Stimulated activated CD4-positive, alpha-beta T cell treated with anti-CD3 and anti-CD28 coated beads, Interleukin-1b, Interleukin-23, amount 100 ng/mL, for 1 hour (primary cell): ENCODE measurements around the gene STAC3.

Experiments used
- DNase-seq, 2 donors: peaks; one replicate each; pipeline ENCODE4 v3.0.0-alpha.2; 2020; ENCODE audit warnings: low read depth in 2 of 2

The STAC3 gene

DNA sequence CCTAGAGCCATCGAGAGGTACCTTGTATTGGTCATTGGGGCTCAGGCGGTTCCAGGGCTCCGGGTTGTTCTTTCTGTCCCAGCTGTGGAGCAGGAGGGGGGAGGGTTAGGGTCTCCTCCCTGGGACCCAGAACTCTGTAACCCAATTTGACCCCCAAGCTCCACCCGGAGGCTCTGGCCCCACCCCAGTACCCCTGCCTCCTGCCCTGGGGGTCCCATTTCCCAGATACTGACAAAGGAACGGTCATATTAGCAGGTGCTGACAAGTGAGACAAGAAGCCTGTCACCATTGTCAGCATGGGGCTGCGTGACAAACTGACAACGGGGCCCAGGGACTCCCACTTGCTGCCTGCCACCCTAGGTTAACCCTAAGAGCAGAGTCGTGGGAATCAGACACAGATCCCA, 15.3 kb downstream of the STAC3 start:
- no peak for DNase-seq

DNA sequence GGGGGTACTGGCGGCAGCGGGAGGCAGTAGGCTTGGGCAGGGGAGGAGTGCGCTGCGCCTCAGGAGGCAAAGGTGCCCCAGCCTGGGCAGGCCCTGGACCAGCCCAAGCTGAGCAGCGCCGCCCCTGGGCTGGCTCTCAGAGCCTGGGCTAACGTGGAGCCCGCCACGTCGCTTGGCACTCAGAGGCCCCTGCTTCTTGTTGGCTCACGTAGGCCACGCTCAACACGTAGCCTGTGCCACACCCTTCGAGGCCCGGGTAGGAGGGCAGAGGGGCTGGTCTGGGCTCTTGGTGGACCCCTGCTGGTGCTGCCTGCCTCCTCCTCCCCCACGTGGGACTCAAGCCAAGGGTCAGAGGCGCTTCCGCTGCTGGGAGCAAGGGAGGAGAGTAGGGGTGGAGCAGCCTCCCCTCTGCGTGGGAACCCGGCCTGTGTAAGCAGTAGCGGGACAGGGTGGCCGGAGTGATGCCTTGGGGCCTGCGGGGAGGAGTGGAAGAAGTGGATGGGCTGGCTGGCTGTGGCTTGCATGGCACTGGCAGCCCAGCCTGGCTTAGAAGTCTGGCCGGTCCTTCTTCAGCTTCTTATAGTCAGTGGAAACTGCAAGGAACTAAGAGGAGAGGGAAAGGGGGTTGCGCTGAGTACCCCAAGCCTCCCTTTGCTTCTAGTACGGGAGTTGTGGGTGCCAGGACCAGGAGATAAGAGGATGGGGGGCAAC, 15.8 kb downstream of the STAC3 start:
- no peak for DNase-seq

DNA sequence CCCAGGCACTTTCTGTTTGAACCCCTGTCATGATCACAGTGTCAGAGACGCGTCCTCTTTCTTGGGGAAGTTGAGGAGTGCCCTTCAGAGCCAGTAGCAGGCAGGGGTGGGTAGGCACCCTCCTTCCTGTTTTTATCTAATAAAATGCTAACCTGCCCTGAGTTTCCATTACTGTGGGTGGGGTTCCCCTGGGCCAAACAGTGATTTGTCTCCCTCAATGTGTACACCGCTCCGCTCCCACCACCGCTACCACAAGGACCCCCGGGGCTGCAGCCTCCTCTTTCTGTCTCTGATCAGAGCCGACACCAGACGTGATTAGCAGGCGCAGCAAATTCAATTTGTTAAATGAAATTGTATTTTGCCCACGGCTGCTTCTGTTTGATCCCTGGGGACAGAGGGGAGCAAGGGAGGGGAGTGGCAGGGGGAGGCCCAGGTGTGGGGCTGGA, 16.4 kb downstream of the STAC3 start:
- no peak for DNase-seq

- DNase-seq: no peak
Measured at GRCh38 chr12:57234233-57234570, 16.8 kb downstream of the STAC3 start.

- no peak for DNase-seq
Measured at GRCh38 chr12:57233357-57234232, 17.4 kb downstream of the STAC3 start.

GRCh38 chr12:57232156-57232756, 18.7 kb downstream of the STAC3 start:
- DNase-seq: no peak

DNA sequence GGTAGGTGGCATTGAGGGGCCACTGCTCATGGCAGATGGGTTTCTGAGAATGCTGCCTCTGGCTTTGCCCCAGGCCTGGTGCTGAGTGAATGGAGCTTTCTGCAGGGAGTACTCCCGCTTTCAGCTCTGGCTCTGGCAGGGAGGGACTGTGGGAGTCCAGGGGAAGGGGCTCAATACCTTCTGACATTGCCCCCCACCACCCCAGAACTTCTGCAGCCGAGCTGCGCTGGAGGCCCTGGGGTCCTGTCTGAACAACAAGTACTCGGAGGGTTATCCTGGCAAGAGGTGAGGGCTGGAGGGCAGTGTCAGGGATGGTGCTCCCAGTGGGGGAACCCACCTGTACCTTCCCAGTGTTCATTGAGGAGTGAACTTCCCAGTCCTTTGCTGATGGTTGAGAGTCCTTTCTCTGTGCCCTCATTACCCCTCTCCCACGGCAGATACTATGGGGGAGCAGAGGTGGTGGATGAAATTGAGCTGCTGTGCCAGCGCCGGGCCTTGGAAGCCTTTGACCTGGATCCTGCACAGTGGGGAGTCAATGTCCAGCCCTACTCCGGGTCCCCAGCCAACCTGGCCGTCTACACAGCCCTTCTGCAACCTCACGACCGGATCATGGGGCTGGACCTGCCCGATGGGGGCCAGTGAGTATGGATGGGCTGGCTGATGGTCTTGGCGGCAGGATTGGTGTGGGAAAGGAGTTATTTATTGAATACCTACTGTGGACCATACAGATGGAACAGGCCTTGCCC, 19.5 kb downstream of the STAC3 start:
- no peak for DNase-seq

DNA sequence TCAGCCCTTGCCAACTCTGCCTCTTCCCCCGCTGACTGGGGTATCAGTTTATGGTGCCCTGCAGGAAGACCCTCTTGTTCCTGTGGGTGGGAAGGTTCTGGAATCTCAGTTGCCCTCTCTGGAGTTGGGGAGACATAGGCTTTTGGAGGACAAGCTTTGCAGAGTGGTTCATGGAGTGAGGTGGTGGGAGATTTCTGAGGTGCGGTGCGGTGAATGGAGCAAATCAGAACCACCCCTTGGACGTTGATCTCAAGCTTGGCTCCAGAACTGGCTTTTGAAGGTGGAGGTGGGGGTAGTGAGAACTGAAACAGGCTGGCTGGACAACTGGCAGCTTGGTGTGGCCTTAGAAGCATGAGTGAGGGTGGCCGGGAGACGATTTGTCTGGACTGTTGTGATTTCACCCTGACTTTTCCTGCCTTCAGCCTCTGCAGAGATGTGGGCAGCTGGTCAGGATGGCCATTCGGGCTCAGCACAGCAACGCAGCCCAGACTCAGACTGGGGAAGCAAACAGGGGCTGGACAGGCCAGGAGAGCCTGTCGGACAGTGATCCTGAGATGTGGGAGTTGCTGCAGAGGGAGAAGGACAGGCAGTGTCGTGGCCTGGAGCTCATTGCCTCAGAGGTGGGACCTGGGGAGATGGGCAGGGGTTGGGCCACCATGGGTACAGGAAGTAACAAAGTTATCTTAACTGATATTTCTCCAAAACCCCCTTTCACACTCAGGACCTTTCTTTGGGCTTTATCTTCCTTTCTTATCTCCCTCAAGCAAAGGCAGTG, 20.4 kb downstream of the STAC3 start:
- no peak for DNase-seq

DNA sequence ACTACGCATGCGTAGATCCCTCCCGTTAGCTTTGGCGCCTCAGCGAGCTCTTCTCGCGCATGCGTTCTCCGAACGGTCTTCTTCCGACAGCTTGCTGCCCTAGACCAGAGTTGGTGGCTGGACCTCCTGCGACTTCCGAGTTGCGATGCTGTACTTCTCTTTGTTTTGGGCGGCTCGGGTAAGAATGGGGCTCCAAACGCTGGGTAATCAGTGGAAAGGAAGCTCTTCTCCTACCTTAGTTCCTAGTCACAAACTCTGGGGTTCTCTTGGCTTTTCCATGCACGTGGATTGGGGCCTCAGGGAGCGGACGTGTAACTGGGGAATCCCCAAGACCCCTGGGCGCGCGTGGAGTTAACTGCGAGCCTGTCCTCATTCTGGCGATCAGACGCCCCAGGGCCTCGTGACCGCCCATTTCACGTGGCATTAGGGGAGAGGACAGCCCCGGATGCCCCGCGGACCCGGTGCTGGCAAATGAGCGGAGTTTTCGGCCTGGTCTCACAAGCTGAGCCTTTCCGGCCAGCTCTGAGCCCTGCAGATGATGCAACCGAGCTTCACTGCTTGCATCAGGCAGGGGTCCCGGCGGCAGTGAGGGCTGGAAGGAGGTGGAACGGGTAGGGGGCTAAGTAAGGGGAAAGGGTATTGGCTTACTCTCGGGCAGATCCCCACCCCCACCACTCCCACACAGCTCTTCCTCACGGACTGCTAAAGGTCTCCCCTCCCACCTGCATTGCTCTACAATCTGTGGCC, 21.2 kb downstream of the STAC3 start, which contains the start of gene SHMT2:
Gene SHMT2 (plus strand): TSS at position 78 of the 747 bp plus-strand sequence. CDS start 68 bp downstream, at position 146.
- DNase-seq: peak; percentile 76 to 86

- DNase-seq: no peak
Measured at GRCh38 chr12:57229046-57229633, 21.8 kb downstream of the STAC3 start.

- no peak for DNase-seq
Measured at GRCh38 chr12:57227315-57228115, 23.5 kb downstream of the STAC3 start.

- DNase-seq: no peak
Measured at GRCh38 chr12:57226588-57227314, 24.2 kb downstream of the STAC3 start.

- DNase-seq: no peak
Measured at GRCh38 chr12:57225680-57226210, 25.2 kb downstream of the STAC3 start.

DNA sequence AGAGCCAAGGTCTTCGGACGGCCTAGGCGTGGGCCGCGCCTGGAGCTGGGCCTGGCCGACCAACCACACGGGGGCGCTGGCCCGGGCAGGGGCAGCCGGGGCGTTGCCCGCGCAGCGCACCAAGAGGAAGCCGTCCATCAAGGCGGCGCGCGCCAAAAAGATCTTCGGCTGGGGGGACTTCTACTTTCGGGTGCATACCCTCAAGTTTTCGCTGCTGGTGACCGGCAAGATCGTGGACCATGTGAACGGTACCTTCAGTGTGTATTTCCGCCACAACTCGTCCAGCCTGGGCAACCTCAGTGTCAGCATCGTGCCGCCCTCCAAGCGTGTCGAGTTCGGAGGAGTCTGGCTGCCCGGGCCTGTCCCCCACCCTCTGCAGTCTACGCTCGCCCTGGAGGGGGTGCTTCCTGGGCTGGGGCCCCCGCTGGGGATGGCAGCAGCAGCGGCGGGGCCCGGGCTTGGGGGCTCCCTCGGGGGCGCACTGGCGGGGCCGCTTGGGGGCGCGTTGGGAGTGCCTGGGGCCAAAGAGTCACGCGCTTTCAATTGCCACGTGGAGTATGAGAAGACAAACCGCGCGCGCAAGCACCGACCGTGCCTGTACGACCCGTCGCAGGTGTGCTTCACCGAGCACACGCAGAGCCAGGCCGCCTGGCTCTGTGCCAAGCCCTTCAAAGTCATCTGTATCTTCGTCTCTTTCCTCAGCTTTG, 25.9 kb downstream of the STAC3 start:
- DNase-seq: no peak

DNA sequence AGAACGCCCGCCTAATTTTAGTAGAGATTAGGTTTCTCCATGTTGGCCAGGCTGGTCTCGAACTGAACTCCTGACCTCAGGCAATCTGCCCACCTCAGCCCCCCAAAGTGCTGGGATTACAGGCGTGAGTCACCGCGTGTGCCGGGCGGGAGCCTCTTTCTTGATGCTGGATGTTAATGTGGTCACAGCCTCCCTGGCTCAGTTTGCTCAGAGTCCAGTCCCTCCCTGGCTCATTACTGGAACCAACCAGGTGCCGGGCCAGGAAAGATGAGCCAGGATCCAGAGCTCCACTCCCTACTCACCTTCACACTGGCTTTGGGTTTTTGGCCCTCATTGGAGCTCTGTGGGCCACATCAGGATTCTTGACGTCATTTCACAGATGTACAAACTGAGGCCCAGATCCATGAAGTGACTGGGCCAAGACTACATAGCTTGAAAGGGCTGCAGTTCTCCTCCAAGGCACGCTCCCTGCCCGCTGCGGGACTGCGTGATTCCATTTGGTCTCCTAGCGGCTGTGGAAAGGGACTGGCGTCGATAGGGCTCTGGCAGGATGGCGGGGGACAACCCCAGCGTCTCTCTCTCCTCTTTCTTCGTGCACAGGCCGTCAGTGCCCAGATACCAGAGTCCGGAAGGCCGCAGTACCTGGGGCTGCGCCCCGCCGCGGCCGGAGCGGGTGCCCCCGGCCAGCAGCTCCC, 26.6 kb downstream of the STAC3 start:
- DNase-seq: no peak

DNA sequence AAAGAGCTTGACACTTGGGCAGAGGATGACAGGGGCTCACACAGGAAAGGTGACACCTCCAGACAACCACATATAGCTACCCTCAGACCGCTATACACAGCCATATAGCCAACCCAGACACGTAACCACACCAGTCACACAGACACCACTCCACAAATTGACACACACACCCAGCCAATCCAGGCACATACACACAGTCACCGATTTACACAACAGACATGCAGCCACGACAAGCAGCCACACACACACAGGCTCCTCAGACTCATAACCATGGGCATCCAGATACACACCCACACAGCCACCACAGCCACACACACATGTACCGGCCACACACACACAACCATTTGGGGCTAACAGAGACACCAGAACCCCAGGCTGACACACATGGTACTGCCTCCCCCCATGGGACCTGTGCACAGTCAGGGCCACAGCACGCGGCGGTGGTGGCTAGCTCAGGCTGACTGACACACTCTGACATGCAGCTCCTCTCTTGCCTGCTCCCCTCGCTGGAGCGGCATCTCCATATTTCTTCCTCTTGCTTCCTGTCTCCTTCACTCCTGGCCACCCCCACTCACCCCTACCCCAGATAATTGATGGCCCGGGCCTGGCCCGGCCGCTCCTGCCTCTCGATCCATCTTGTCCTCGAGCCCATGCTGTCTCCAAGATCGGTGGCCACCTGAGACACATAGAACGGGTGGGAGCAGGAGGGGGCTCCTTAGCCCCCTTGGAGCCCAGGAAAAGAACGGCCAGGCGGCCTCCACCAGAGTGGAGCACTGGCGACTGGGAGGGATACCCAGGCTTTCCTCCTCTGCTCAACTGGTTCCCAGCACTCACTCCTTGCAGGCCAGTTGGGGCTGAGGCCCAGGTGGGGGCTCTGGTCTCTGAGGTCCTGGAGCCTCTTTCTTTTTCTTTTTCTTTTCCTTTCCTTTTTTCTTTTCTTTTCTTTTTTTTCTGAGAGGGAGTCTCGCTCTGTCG, 27.5 kb downstream of the STAC3 start:
- DNase-seq: no peak
